LNCAP (cell line): ENCODE results near the gene PPP1R1B.

Experiments used
- CTCF ChIP-seq: fragments of 450-650 bp; IDR thresholded peaks from 2 replicates; pipeline ENCODE4 v1.5.1; 2017; ENCODE audit warnings: mild to moderate bottlenecking

The PPP1R1B gene

GRCh38 chr17:39674179-39674578, 47.4 kb downstream of the PPP1R1B start:
- TF ChIP-seq CTCF = no peak

GRCh38 chr17:39674702-39675389, 48.1 kb downstream of the PPP1R1B start:
- TF ChIP-seq CTCF = no peak

GRCh38 chr17:39675390-39676082, 48.8 kb downstream of the PPP1R1B start:
- no peak for TF ChIP-seq CTCF

- no peak for TF ChIP-seq CTCF
Measured at GRCh38 chr17:39676198-39676819, 49.6 kb downstream of the PPP1R1B start.

- TF ChIP-seq CTCF = no peak
Measured at GRCh38 chr17:39677072-39677471, 50.3 kb downstream of the PPP1R1B start.

- no peak for TF ChIP-seq CTCF
Measured at GRCh38 chr17:39677542-39678339, 51.0 kb downstream of the PPP1R1B start.

- no peak for TF ChIP-seq CTCF
Measured at GRCh38 chr17:39678340-39679116, 51.8 kb downstream of the PPP1R1B start.
